HEK293 (cell line): ENCODE data around the gene PTPRG.

Source experiments
- CTCF ChIA-PET: fragments of 350-600 bp; formaldehyde crosslinking; extraction: SDS; loops from one replicate; lab custom pipeline; 2021; ENCODE audit warnings: antibody characterized with exemption; lab: Yijun Ruan, JAX
- POLR2A ChIA-PET: fragments of 300-600 bp; formaldehyde crosslinking; extraction: SDS; loops from one replicate; lab custom pipeline; 2020; ENCODE audit warnings: antibody characterized with exemption, inconsistent platforms; lab: Yijun Ruan, JAX
- H3K27ac ChIP-seq: fragments of 200-500 bp; sonication (Bioruptor generic); 2 replicates; pipeline ENCODE4 v1.5.1; 2014; ENCODE audit warnings: low read depth, low read length, control low read depth, inconsistent platforms; ENCODE audit errors: extremely low read depth
- H3K36me3 ChIP-seq, 2 experiments: fragments of 200-500 bp in 1 of 2; sonication (Bioruptor generic) in 1 of 2; 1 replicate in 1 of 2; 2 replicates in 1 of 2; pipeline ENCODE4 v1.5.1; 2014 to 2017; ENCODE audit warnings: inconsistent platforms in 2 of 2, low read length in 2 of 2; ENCODE audit not compliant: control insufficient read depth in 2 of 2, insufficient read depth in 1 of 2
- H3K4me1 ChIP-seq: fragments of 200-500 bp; sonication (Bioruptor generic); 2 replicates; pipeline ENCODE4 v1.5.1; 2014; ENCODE audit warnings: mild to moderate bottlenecking, low read length, inconsistent platforms; ENCODE audit not compliant: control insufficient read depth, insufficient read depth
- H3K4me3 ChIP-seq: 2 replicates; pipeline ENCODE4 v1.5.1; 2011; ENCODE audit warnings: low read depth, mild to moderate bottlenecking, control low read depth, low read length, moderate library complexity
- H3K9me3 ChIP-seq: fragments of 200-500 bp; sonication (Bioruptor generic); 2 replicates; pipeline ENCODE4 v1.5.1; 2014; ENCODE audit warnings: low read depth, low read length, inconsistent platforms; ENCODE audit not compliant: control insufficient read depth, insufficient read depth
- GFI1B ChIP-seq: fragments of 450-650 bp; formaldehyde crosslinking; IDR thresholded peaks from 2 replicates; pipeline ENCODE4 v1.5.1; 2016; ENCODE audit warnings: missing biosample characterization, missing genetic modification characterization
- ZBTB17 ChIP-seq: fragments of 450-650 bp; formaldehyde crosslinking; IDR thresholded peaks from 2 replicates; pipeline ENCODE4 v1.5.1; 2016; ENCODE audit warnings: missing biosample characterization, missing genetic modification characterization
- ZFHX2 ChIP-seq: fragments of 450-650 bp; formaldehyde crosslinking; conservative IDR thresholded peaks from 2 replicates; pipeline ENCODE4 v1.5.1; 2016; ENCODE audit warnings: missing biosample characterization, missing genetic modification characterization
- ZNF341 ChIP-seq: fragments of 450-650 bp; formaldehyde crosslinking; IDR thresholded peaks from 2 replicates; pipeline ENCODE4; 2016; ENCODE audit warnings: low read depth, missing biosample characterization, missing genetic modification characterization
- ZNF416 ChIP-seq: fragments of 450-650 bp; formaldehyde crosslinking; IDR thresholded peaks from 2 replicates; pipeline ENCODE4 v1.5.1; 2016; ENCODE audit warnings: missing biosample characterization, missing genetic modification characterization
- ZNF529 ChIP-seq: fragments of 450-650 bp; formaldehyde crosslinking; IDR thresholded peaks from 2 replicates; pipeline ENCODE4 v1.5.1; 2017; ENCODE audit warnings: missing genetic modification characterization, missing biosample characterization; ENCODE audit not compliant: insufficient replicate concordance
- ZNF530 ChIP-seq: fragments of 450-650 bp; formaldehyde crosslinking; IDR thresholded peaks from 2 replicates; pipeline ENCODE4 v1.5.1; 2016; ENCODE audit warnings: low read depth, missing biosample characterization, missing genetic modification characterization
- ZNF704 ChIP-seq: fragments of 450-650 bp; formaldehyde crosslinking; IDR thresholded peaks from 2 replicates; pipeline ENCODE4 v1.5.1; 2016; ENCODE audit warnings: missing biosample characterization, missing genetic modification characterization
- ZNF707 ChIP-seq: fragments of 450-650 bp; formaldehyde crosslinking; IDR thresholded peaks from 2 replicates; pipeline ENCODE4 v1.5.1; 2016; ENCODE audit warnings: missing biosample characterization, missing genetic modification characterization
- ZSCAN16 ChIP-seq: fragments of 450-650 bp; formaldehyde crosslinking; IDR thresholded peaks from 2 replicates; pipeline ENCODE4 v1.5.1; 2016; ENCODE audit warnings: missing biosample characterization, missing genetic modification characterization
- TF ChIP-seq, protein P1 (sequence below): fragments of 450-650 bp; formaldehyde crosslinking; IDR thresholded peaks from 2 replicates; pipeline ENCODE4 v1.5.1; 2016; ENCODE audit warnings: missing biosample characterization, missing genetic modification characterization
- TF ChIP-seq, protein P2 (sequence below): fragments of 450-650 bp; formaldehyde crosslinking; IDR thresholded peaks from 2 replicates; pipeline ENCODE4 v1.5.1; 2017; ENCODE audit warnings: missing biosample characterization, missing genetic modification characterization
- TF ChIP-seq, protein P3 (sequence below): fragments of 450-650 bp; formaldehyde crosslinking; IDR thresholded peaks from 2 replicates; pipeline ENCODE4 v1.5.1; 2016; ENCODE audit warnings: missing biosample characterization, missing genetic modification characterization, low read depth
- TF ChIP-seq, protein P4 (sequence below): fragments of 450-650 bp; formaldehyde crosslinking; IDR thresholded peaks from 2 replicates; pipeline ENCODE4 v1.5.1; 2016; ENCODE audit warnings: missing biosample characterization, missing genetic modification characterization
- TF ChIP-seq, protein P5 (sequence below): IDR thresholded peaks from 2 replicates; pipeline ENCODE4 v1.6.1; 2011; ENCODE audit warnings: mild to moderate bottlenecking, low read depth, low read length, borderline replicate concordance

The PTPRG gene

GRCh38 chr3:61667814-61668213 lies 106.4 kb downstream of the PTPRG start (continued):
- TF ChIP-seq, protein P1, sequence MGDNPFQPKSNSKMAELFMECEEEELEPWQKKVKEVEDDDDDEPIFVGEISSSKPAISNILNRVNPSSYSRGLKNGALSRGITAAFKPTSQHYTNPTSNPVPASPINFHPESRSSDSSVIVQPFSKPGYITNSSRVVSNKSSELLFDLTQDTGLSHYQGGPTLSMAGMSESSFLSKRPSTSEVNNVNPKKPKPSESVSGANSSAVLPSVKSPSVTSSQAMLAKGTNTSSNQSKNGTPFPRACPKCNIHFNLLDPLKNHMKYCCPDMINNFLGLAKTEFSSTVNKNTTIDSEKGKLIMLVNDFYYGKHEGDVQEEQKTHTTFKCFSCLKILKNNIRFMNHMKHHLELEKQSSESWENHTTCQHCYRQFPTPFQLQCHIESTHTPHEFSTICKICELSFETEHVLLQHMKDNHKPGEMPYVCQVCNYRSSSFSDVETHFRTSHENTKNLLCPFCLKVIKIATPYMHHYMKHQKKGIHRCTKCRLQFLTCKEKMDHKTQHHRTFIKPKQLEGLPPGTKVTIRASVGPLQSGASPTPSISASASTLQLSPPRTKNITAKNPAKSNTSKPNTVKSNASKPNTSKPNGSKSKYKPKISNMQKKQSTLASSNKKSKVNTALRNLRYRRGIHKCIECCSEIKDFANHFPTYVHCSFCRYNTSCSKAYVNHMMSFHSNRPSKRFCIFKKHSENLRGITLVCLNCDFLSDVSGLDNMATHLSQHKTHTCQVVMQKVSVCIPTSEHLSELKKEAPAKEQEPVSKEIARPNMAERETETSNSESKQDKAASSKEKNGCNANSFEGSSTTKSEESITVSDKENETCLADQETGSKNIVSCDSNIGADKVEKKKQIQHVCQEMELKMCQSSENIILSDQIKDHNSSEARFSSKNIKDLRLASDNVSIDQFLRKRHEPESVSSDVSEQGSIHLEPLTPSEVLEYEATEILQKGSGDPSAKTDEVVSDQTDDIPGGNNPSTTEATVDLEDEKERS (tag by site-specific recombination) = no peak

DNA sequence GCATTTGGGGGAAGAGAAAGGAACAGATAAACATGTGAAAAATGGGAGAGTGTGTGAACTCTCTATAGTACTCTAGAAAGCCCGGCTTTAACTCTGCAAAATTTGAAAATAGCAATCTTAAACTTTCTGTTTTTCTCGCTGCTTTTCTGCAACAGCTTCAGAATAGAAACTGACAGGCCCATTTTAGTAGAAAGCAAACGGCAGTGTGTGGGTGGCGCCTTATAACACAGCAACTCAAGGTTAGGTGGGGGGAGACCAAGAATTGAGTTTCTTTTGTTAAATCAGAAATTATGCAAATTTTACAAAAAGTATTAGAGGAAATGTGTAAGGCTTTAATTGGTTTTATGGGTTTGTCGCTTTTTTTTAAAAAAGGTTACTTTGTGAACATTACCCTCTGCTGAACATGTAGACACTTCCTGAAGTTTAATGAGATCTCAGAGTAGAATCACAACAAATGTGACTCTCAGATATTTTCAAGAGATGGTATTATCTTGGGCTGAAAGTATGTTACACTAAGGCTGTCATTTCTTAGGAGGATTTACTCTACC lies 107.0 kb downstream of the PTPRG start:
- ChIA-PET CTCF (no interaction called here), POLR2A (no interaction called here)
- TF ChIP-seq ZFHX2 (tag by site-specific recombination) (0 out of 2 replicates have a peak, but pooled peaks have one; percentile 12), ZNF704 (no peak), ZNF529 (tag by site-specific recombination) (no peak)
- TF ChIP-seq, protein P2, sequence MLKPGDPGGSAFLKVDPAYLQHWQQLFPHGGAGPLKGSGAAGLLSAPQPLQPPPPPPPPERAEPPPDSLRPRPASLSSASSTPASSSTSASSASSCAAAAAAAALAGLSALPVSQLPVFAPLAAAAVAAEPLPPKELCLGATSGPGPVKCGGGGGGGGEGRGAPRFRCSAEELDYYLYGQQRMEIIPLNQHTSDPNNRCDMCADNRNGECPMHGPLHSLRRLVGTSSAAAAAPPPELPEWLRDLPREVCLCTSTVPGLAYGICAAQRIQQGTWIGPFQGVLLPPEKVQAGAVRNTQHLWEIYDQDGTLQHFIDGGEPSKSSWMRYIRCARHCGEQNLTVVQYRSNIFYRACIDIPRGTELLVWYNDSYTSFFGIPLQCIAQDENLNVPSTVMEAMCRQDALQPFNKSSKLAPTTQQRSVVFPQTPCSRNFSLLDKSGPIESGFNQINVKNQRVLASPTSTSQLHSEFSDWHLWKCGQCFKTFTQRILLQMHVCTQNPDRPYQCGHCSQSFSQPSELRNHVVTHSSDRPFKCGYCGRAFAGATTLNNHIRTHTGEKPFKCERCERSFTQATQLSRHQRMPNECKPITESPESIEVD (tag by site-specific recombination) = peak; percentile 53
- TF ChIP-seq, protein P3, sequence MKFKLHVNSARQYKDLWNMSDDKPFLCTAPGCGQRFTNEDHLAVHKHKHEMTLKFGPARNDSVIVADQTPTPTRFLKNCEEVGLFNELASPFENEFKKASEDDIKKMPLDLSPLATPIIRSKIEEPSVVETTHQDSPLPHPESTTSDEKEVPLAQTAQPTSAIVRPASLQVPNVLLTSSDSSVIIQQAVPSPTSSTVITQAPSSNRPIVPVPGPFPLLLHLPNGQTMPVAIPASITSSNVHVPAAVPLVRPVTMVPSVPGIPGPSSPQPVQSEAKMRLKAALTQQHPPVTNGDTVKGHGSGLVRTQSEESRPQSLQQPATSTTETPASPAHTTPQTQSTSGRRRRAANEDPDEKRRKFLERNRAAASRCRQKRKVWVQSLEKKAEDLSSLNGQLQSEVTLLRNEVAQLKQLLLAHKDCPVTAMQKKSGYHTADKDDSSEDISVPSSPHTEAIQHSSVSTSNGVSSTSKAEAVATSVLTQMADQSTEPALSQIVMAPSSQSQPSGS (tag by site-specific recombination) = no peak
- TF ChIP-seq, protein P4, sequence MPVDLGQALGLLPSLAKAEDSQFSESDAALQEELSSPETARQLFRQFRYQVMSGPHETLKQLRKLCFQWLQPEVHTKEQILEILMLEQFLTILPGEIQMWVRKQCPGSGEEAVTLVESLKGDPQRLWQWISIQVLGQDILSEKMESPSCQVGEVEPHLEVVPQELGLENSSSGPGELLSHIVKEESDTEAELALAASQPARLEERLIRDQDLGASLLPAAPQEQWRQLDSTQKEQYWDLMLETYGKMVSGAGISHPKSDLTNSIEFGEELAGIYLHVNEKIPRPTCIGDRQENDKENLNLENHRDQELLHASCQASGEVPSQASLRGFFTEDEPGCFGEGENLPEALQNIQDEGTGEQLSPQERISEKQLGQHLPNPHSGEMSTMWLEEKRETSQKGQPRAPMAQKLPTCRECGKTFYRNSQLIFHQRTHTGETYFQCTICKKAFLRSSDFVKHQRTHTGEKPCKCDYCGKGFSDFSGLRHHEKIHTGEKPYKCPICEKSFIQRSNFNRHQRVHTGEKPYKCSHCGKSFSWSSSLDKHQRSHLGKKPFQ (tag by site-specific recombination) = no peak
- Histone ChIP-seq H3K9me3 (no peaks in the 10 kb centered on the region), H3K4me3 (no peak overlapping the region), H3K4me1 (peaks cover 20% of the 10 kb centered on the region), H3K27ac (no peak overlapping the region), H3K36me3 (no peaks in the 10 kb centered on the region)

- Histone ChIP-seq H3K36me3 (no peaks in the 10 kb centered on the region), H3K4me3 (no peak overlapping the region), H3K4me1 (peaks cover 15% of the 10 kb centered on the region), H3K27ac (no peak overlapping the region), H3K9me3 (no peaks in the 10 kb centered on the region)
- POLR2A ChIA-PET = no interaction called here
- TF ChIP-seq, protein P5, sequence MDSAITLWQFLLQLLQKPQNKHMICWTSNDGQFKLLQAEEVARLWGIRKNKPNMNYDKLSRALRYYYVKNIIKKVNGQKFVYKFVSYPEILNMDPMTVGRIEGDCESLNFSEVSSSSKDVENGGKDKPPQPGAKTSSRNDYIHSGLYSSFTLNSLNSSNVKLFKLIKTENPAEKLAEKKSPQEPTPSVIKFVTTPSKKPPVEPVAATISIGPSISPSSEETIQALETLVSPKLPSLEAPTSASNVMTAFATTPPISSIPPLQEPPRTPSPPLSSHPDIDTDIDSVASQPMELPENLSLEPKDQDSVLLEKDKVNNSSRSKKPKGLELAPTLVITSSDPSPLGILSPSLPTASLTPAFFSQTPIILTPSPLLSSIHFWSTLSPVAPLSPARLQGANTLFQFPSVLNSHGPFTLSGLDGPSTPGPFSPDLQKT = no peak
- TF ChIP-seq ZBTB17 (tag by site-specific recombination) = peak; percentile 39; the same call in 1 of the 2 replicates
- 0 out of 2 replicates have a peak, but pooled peaks have one; percentile 16 for TF ChIP-seq GFI1B
- no peak for TF ChIP-seq ZNF341 (tag by site-specific recombination)
- TF ChIP-seq ZNF416 = 0 out of 2 replicates have a peak, but pooled peaks have one; percentile 22
- TF ChIP-seq ZNF707 (tag by site-specific recombination) = no peak
- no peak for TF ChIP-seq ZSCAN16 (tag by site-specific recombination)
- TF ChIP-seq ZNF530 (tag by site-specific recombination) = no peak
- CTCF ChIA-PET = no interaction called here
Observed at GRCh38 chr3:61669203-61669602, 107.8 kb downstream of the PTPRG start.
